Measurements from ENCODE around the gene PTPA. TPM values are rescaled to one million over a fixed set of nuclear protein-coding genes. Genes with fewer than 3 reads are reported as not detected.

Gene PTPA
- total and polyA plus RNA-seq, 9 of the 15 experiments (the other 6 are each of a cell fraction or from before 2014, with no cell fraction given): 1.7 to 121 (median 72.6) TPM

DNA sequence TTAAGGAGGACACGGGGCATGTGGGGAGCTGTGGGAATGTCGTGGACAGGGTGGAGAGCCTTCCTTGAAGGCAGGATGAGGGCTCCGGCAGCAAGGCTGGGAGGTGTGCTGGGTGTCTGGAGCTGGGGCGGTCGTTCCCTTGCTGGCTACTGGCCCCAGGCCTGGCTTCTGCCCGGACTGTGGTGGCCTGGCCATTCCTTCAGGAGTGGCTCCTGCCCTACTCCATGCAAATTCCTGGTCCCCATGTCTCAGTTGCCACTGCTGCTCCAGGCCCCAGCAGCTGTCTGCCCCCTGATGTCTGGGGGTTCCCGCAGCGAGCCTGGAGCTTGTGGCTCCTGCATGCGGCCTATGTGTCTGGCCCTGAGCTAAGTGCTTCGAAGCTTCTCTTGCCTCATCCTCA, 44.9 kb downstream of the PTPA start:
- BruUV-seq (replicated peaks): no TSS peak
- H2AFZ ChIP-seq (ENCODE audit: low read depth, low read length): no peak overlapping the region
- WGBS (ENCODE audit: insufficient coverage, low coverage, missing lambda C conversion rate): 80% methylated on average over 10 of the region's 10 CpGs
- TF ChIP-seq, protein P1, sequence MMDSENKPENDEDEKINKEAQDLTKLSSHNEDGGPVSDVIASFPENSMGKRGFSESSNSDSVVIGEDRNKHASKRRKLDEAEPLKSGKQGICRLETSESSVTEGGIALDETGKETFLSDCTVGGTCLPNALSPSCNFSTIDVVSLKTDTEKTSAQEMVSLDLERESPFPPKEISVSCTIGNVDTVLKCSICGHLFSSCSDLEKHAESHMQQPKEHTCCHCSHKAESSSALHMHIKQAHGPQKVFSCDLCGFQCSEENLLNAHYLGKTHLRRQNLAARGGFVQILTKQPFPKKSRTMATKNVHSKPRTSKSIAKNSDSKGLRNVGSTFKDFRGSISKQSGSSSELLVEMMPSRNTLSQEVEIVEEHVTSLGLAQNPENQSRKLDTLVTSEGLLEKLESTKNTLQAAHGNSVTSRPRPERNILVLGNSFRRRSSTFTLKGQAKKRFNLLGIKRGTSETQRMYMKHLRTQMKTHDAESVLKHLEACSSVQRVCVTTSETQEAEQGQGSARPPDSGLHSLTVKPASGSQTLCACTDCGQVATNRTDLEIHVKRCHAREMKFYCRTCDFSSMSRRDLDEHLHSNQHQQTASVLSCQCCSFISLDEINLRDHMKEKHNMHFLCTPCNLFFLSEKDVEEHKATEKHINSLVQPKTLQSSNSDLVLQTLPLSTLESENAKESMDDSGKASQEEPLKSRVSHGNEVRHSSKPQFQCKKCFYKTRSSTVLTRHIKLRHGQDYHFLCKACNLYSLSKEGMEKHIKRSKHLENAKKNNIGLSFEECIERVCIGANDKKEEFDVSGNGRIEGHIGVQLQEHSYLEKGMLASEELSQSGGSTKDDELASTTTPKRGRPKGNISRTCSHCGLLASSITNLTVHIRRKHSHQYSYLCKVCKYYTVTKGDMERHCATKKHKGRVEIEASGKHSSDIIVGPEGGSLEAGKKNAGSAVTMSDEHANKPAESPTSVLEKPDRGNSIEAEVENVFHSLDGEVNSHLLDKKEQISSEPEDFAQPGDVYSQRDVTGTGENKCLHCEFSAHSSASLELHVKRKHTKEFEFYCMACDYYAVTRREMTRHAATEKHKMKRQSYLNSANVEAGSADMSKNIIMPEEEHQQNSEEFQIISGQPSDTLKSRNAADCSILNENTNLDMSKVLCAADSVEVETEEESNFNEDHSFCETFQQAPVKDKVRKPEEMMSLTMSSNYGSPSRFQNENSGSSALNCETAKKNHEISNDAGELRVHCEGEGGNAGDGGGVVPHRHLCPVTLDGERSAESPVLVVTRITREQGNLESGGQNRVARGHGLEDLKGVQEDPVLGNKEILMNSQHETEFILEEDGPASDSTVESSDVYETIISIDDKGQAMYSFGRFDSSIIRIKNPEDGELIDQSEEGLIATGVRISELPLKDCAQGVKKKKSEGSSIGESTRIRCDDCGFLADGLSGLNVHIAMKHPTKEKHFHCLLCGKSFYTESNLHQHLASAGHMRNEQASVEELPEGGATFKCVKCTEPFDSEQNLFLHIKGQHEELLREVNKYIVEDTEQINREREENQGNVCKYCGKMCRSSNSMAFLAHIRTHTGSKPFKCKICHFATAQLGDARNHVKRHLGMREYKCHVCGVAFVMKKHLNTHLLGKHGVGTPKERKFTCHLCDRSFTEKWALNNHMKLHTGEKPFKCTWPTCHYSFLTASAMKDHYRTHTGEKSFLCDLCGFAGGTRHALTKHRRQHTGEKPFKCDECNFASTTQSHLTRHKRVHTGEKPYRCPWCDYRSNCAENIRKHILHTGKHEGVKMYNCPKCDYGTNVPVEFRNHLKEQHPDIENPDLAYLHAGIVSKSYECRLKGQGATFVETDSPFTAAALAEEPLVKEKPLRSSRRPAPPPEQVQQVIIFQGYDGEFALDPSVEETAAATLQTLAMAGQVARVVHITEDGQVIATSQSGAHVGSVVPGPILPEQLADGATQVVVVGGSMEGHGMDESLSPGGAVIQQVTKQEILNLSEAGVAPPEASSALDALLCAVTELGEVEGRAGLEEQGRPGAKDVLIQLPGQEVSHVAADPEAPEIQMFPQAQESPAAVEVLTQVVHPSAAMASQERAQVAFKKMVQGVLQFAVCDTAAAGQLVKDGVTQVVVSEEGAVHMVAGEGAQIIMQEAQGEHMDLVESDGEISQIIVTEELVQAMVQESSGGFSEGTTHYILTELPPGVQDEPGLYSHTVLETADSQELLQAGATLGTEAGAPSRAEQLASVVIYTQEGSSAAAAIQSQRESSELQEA (IDR thresholded peaks at IDR 0.05; ENCODE audit: low read depth): no peak
- TF ChIP-seq ASH1L (IDR thresholded peaks at IDR 0.05; ENCODE audit: borderline replicate concordance, low read depth, partially characterized antibody): no peak
- TF ChIP-seq ZSCAN32 (CRISPR knock-in tag; IDR thresholded peaks at IDR 0.05): no peak
- no peak for TF ChIP-seq RBM14 (IDR thresholded peaks at IDR 0.05; ENCODE audit: borderline replicate concordance, insufficient read depth, low read depth, low read length)
- TF ChIP-seq ZNF766 (CRISPR knock-in tag; conservative IDR thresholded peaks at IDR 0.05): no peak
- no peak for TF ChIP-seq POLR2G (IDR thresholded peaks at IDR 0.05; ENCODE audit: low read depth, low read length)
- no peak for TF ChIP-seq HDGF (IDR thresholded peaks at IDR 0.05)
- no peak for TF ChIP-seq MBD1 (CRISPR knock-in tag; IDR thresholded peaks at IDR 0.05)
- TF ChIP-seq FOSL1 (tag; conservative IDR thresholded peaks at IDR 0.05): no peak
- TF ChIP-seq, protein P2, sequence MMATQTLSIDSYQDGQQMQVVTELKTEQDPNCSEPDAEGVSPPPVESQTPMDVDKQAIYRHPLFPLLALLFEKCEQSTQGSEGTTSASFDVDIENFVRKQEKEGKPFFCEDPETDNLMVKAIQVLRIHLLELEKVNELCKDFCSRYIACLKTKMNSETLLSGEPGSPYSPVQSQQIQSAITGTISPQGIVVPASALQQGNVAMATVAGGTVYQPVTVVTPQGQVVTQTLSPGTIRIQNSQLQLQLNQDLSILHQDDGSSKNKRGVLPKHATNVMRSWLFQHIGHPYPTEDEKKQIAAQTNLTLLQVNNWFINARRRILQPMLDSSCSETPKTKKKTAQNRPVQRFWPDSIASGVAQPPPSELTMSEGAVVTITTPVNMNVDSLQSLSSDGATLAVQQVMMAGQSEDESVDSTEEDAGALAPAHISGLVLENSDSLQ (IDR thresholded peaks at IDR 0.05): no peak
- TF ChIP-seq MCM2 (IDR thresholded peaks at IDR 0.05; ENCODE audit: low read depth): no peak

More for the DNA sequence above, 44.9 kb downstream of the PTPA start:
- H3K4me2 ChIP-seq (ENCODE audit: insufficient read depth, low read length): no peak overlapping the region
- intact Hi-C loops (cut with micrococcal nuclease): no loop called here
- no peak for FAIRE-seq
- no peaks in the 10 kb centered on the region for H3K36me3 ChIP-seq (ENCODE audit: control insufficient read depth, insufficient read depth, low read length)
- H3K9me1 ChIP-seq (ENCODE audit: control insufficient read depth, insufficient read depth, low read length): no peaks in the 10 kb centered on the region
- H4K20me1 ChIP-seq (replicated peaks; ENCODE audit: control insufficient read depth, insufficient read depth, low read length): no peaks in the 10 kb centered on the region
- DNase-seq (ENCODE audit: extremely low read depth in 1 of 4, low spot score in 3 of 4): no peak
- peak overlapping the region in 1 of 2 experiments; percentile 45; a peak in 1 of 4 replicates for H3K9ac ChIP-seq (ENCODE audit: insufficient read depth in 1 of 2, low read depth in 2 of 2, low read length in 2 of 2)
- H3K79me2 ChIP-seq (ENCODE audit: control insufficient read depth, insufficient read depth, low read length): no peaks in the 10 kb centered on the region
- in situ Hi-C loops (cut with MboI): no loop called here
- no peak; the same call in 2 of the 3 replicates for ATAC-seq
- H3K4me3 ChIP-seq: no peak overlapping the region
- POLR2A ChIA-PET: interaction anchor here (1.5 kb wide), 1 partner anchor 10 kb away, joined by 6 read pairs; no protein-coding TSS in a partner anchor
- H3K27me3 ChIP-seq (ENCODE audit: control insufficient read depth in 2 of 2, insufficient read depth in 2 of 2, low read length in 2 of 2): no peaks in the 10 kb centered on the region
- H3K9me3 ChIP-seq (replicated peaks; ENCODE audit: control insufficient read depth, insufficient read depth, low read depth, low read length): no peaks in the 10 kb centered on the region
- peaks cover 0 to 12% of the 10 kb centered on the region in 2 experiments; a peak in 1 of 5 replicates for H3K4me1 ChIP-seq (replicated peaks in 1 of 2; ENCODE audit: control insufficient read depth in 2 of 2, insufficient read depth in 2 of 2, low read length in 2 of 2)
- CTCF ChIA-PET (ENCODE audit: low intra/inter-chr PET ratio): no interaction called here
- no peak overlapping the region for H3K27ac ChIP-seq (ENCODE audit: extremely low read depth, low read depth, low read length)
